NCI-H524 treated with DMSO at 0.1 percent for 48 hours (cell line): ENCODE measurements around the gene CHST12.
"Not testable (repeated sequence)": the region's sequence is repeated elsewhere in the genome, so short reads cannot be mapped to it uniquely, and the experiment has no call there.

Source experiments
- DNase-seq: peaks from one replicate; lab custom pipeline; 2025; lab: John Stamatoyannopoulos, UW

Gene CHST12

DNA sequence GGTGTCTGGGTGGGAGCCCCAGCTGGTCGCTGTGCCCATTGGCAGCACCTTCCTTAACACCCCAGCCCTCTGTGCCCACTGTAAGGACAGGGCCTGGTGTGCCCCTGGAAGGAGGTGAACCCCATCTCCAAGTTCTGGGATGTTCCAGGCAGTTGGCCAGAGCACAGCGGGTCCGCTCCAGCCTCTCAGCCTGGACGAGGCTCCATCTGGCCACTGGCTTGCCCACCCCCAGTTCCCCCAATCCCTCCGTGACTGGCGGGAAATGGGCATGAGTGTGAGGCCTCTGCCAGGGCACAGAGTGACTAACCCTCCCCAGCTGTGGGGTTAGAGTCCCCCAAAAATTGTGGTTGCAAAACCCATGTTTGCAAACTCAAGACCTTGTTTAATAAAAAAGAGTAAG is 57.2 kb downstream of the CHST12 start:
- DNase-seq: no peak

DNA sequence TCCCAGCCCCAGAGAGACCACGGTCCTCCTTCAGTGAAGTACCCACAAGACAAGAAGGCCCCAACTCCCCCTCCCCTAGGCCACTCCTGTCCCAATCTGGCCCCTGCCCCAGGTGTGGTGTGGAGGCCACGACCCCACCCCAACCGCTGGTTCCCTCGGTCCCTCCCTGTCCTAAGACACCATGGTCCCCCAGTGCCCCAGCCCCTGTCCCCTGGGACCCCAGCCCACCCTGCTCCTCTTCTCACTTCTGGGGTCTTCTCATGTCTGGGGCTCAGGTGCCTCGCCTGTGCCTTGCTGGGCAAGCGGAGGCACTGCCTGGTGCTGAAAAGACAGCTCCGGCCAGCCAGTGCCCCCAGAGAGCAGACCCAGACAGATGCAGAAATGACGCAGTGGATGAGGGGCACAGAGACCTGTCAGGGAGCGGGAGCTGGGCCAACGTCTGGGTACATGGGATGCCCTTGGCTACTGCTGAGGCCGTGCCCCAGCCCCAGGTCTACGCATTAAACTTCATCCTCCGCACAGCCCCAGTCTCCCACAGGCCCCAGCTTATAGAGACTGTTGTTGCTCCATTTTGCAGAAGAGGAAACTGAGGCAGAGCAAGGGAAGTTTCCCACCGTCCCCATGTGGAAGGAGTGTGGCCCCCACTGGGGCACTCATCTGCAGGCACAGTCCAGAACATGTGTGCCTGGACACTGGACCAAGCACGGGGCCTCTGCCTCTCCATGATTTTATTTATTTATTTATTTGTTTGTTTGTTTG is 58.0 kb downstream of the CHST12 start:
- DNase-seq: no peak

DNA sequence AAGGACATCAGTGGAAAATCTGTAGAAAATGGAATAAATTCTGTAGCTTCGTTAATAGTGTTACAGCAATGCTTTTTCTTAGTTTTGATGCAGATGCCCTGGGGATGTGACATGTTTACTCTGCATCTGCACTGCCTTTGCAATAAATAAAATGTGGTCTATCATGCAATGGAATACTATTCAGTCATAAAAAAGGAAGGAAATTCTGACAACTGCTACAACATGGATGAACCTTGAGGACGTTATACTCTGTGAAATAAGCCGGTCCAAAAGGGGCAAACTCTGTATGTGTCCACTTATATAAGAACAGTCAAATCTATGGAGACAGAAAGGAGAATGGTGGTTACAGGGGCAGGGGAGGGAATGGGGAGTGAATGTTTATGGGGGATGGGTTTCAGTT is 59.3 kb downstream of the CHST12 start:
- no peak for DNase-seq

DNA sequence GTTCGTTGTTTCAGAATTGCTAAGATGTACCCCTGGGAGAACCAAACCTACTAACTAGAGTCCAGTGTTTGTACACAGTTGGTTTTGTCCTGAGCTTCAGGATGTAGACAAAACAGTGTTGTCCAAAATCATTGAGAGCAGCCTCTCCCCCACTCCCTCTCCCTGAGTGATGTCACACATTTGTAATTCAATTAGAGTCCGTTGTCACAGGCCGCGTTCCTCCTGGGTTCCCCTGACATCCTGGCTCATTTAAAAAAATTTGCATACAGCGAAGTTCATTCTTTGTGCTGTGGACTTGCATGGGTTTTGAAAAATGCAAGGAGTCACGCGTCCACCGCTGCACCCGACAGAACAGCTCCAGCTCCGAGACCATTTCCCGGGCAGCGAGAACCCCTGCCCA is 62.5 kb downstream of the CHST12 start:
- no peak for DNase-seq

DNA sequence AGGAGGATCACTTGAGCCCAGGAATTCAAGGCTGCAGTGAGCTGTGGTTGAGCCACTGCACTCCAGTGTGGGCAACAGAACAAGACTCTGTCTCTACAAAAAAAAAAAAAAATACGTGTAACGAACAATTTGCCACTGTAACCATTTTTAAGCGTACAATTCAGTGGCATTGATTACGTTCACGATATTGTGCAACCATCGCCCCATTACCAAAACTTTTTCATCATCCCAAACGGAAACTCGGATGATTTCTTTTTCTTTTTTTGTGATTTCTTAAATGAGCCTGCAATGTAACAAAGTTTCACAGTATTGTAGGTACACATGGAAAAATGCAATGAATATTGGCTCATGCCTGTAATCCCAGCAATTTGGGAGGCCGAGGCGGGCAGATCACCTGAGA is 63.3 kb downstream of the CHST12 start:
- DNase-seq: no peak

DNA sequence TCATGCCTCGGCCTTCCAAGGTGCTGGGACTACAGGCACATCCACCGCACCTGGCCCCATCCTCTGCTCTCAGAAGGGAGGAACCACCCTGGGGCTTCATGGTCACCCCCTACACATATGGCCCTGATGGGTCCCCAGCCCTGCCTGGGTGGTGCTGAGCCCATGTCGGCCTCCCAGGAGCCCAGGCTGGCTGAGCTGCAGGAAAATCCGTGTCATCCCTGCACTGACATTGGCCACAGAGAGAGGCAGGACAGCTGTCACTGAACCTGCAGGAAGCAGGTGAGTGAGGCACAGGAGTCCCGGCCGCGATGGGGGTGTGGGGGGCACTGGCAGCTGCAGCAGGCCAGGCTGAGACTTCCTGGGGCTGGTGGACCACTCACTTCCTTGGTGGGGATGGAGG is 64.8 kb downstream of the CHST12 start:
- no peak for DNase-seq

DNA sequence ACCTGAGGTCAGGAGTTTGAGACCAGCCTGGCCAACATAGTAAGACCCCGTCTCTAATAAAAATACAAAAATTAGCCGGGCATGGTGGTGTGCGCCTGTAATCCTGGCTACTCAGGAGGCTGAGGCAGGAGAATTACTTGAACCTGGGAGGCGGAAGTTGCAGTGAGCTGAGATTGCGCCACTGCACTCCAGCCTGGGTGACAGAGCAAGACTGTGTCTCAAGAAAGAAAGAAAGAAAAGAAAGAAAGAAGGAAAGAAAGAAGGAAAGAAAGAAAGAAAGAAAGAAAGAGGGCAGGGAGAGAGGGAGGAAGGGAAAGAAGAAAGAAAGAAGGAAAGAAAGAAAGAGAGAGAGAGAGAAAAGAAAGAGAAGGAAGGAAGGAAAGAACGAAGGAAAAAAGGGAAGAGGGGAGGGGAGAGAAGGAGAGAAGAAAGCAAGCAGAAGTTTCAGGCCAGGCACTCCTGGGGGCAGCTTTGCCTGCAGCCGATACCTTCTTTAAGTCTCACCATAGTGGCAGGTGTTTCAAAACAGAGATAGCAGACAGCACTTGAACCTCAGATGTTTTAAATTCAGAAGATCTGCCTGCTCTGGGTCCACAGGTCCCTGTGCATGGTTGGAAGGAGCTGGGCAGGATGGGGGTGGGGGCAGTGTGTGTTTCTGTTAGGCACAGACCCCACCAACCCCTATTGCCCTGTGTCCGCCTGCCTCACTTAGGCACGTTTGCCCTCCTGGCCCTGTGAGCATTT is 66.2 kb downstream of the CHST12 start:
- DNase-seq: not testable (repeated sequence)

DNA sequence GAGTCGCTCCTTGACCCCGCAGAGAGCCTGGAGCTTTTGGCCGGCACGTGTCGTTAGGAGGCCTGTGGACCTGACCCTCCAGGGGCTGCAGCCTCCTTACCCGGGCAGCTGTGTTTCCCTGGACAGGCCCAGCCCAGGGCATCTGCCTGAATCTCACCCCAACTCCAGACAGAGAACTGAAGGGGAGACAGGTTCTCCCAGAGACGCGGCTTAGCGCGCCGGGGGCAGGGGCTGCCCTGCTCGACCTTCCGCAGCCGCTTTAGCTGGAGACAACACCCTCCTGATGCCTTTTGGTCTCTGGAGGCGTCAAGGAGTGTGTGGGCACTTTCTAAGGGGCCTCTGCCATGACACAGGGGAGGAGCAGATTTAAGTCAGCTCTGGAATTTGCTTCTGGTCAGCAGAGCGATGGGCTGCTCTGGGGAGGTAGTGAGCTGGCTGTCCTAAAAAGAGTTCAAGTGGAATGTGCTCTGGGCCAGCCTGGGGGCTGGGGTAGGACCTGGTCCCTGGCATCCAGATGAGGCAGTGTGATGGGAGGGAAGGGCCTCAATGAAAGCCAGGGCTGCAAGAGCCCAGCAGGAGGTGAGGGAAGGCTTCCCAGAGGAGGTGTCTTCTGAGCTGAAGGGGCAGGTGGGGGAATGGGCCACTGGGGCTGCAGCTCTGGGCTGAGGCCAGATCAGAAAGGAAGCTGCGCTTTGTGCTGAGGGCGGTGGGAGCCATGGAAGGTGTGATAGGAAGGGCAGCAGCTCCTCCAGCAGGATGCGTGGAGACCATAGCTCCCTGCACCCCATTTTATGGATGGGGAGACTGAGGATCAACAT is 67.0 kb downstream of the CHST12 start:
- no peak for DNase-seq

DNA sequence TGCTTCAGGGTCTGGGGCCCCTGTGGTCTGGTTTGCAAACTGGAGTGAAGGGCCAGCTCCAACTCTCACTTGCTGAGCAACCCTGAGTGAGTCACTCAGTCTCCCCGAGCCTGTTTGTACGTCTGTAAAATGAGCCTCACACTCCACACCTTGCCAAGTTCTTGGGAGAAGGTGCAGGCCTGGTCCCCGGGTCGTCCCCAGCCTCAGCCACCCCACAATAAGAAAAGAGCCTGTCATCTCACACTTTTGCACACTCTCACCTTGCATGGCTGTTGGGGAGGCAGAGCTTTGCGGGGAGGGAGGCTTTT is 67.6 kb downstream of the CHST12 start:
- DNase-seq: no peak

DNA sequence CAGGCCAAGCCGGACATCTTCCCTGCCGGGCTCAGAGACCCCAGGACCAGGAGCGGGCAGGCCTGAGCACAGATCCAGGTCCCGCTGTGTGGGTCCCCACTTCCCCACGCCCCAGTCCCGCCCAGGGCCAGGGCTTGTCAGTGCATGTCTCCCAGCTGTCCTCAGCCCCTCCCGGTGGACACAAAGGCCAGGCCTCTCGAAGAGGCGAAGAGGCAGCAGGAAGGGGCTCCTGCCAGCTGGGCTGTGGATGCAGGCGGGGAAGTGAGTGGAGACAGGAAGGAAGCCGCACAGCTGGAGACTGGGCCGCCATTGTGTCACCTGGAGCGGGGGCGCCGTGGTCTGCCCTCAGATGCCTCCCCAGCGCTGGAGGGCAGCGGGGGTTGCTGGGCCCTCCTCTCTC is 68.0 kb downstream of the CHST12 start:
- DNase-seq: peak; percentile 18

DNA sequence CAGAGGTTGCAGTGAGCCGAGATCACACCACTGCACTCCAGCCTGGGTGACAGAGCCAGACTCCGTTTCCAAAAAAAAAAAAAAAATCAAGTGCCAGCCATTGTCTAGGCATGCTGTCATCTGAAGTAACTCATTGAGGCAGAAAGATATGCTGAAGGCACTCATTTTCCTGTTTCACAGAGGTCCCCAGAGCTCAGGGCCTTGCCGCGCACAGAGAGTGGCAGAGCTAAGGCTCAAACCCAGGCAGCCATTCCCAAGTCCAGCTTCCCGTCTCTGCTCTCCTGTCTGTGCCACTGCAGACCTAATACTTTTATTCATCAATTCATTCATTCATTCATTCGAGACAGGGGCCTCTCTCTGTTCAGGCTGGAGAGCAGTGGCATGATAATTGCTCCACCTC is 69.3 kb downstream of the CHST12 start:
- DNase-seq: no peak

DNA sequence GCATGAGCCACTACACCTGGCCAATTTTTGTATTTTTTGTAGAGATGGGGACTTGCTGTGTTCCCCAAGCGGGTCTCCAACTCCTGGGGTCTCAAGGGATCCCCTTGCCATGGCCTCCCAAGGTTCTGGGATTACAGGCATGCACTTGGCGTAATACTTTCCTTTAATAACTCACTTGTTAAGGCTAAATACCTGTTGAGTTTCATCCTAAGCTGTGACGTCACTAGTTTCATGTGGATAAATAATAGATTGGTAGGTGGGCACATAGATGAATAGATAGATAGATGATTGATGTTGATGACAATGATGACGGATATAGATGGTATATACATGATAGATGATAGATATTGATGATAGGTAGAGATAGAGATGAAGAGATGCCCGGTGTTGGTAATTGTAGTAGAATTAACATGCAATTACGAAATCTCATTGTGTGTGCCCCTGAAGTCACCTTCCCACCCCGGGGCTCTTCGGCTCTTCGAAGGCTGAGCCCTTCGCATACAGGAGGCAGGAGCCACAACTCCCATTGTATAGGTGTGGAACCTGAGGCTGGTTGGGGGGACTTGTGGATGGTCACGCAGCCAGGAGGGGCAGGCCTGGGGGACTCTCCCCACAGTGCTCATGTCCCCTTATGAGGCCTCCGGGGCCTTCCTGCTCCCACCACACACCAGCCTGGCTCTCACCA is 70.2 kb downstream of the CHST12 start:
- no peak for DNase-seq

DNA sequence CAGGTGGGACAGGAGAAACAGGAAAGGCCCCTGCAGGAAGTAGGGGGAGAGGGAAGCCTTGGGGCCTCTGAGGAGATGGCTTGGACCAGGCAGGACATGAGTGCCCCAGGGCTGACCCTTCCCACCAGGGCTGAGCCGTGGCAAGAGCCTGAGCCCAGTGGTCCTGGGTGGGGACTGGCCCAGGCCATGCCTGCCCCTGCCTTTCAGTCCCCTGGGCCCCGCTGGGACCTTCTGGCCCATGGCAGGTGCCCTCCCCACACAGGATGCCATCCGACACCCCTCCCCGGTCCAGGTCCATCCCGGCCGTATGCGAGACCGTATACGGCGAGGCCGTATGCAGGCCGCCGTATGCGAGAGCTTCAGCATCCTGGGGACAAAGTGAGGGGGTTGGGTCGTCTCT is 70.8 kb downstream of the CHST12 start:
- no peak for DNase-seq

DNA sequence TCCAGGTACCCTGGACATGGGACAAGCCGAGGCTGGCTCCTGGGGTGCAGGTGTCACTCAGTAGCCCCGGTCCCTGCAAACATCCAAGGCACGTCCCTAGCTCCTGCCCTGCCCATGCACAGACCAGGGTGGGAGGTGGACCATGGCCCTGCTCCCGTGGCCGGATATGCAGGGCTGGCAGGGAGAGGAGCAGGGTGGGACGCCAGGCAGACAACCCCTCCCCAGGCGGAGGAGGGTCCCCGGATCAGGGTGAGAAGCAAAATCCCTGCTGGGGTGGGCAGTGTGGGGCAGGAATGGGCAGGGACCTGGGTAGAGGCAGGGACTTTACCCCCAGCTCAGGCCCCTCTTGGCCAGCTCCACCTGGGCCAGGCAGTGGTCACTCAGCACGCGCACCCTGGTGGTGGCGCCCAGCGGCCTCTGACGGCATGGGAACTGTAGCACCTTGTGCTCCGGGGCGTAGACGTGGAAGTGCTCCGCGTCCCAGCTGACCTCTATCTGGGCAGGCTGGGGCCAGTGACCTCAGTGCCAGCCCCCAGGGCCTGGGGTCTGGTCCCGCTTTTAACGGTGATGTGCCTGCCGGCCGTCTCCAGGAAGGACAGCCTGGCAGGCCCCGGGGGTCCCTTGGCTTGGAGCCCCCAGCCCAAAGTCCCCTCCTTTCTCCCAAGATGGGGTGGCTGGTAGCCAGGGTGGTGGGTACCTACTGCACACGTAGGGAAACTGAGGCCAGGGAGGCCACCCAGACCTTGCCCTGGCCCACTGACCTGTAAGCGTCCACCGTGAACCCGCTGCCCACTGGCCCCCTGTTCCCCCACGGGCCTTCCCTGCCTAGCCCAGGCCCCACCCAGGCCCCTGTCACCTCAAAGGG is 71.6 kb downstream of the CHST12 start:
- DNase-seq: no peak

DNA sequence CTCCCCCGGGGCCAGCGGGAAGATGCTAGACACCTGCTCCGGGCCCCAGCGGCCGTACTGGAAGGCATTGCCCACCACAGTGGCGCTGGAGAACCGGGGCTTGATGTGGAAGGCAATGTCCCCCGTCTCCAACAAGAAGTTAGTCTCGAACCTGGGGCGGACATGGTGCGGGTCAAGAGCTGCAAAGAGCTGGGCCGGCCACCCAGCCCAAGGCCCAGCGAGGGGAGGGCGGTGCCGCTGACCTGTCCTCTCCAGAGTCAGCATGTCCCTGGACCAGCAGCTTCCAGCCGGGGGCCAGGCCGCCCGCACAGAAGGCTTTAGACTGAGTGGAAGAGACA is 72.2 kb downstream of the CHST12 start:
- DNase-seq: no peak

DNA sequence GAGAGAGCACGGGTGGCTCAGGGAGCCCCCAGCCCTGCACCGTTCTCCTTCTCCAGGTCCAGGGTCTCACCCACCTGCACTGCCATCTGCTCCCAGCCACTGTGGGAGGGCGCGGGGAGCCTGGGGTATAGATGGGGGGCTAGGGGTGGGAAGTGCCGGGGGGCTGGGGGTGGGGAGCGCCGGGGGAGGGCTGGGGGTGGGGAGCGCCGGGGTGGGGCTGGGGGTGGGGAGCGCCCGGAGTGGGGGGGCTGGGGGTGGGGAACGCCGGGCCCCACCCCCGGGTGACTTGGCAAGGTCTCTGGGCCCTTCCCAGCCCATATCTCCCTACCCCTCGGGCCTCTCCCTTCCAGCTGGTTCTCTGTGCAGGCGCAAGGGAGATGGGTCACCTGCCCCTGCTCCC is 72.9 kb downstream of the CHST12 start, which contains the start of gene GRIFIN:
GRIFIN (minus strand) TSS at position 101 of the 400 bp plus-strand sequence; CDS start at position 86, 15 bp downstream.
- DNase-seq: no peak

DNA sequence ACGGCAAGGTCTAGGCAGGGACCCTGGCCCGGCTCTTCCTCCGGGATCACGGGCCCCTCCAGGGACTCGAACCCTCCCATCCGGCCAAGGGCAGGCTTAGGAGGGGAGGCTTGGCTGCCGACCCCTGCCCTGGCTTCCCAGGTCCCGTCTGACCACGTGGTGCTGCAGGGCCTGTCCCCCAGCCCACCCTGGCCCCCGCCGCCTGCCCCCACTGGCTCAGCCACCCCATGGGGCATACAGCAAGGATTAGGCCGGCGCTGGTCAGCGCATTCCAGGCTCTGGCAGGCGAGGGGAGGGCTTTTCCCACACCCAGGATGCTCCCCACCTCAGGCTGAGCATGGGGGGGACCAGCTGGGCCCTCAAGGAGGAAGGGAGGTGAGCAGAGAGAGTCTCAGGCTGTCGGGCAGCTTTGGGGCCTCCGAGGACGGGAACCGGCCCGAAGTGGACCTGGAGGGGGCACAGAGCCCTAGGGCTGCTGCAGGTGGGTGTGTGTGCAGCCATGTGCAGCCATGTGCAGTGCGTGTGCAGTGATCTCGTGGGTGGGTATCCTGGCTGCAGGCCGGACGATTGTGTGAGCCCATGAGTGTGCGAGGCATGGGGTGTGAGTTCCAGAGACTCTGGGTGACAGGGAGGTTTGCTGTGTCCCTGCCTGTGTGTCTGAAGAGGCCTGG is 73.5 kb downstream of the CHST12 start:
- DNase-seq: no peak

DNA sequence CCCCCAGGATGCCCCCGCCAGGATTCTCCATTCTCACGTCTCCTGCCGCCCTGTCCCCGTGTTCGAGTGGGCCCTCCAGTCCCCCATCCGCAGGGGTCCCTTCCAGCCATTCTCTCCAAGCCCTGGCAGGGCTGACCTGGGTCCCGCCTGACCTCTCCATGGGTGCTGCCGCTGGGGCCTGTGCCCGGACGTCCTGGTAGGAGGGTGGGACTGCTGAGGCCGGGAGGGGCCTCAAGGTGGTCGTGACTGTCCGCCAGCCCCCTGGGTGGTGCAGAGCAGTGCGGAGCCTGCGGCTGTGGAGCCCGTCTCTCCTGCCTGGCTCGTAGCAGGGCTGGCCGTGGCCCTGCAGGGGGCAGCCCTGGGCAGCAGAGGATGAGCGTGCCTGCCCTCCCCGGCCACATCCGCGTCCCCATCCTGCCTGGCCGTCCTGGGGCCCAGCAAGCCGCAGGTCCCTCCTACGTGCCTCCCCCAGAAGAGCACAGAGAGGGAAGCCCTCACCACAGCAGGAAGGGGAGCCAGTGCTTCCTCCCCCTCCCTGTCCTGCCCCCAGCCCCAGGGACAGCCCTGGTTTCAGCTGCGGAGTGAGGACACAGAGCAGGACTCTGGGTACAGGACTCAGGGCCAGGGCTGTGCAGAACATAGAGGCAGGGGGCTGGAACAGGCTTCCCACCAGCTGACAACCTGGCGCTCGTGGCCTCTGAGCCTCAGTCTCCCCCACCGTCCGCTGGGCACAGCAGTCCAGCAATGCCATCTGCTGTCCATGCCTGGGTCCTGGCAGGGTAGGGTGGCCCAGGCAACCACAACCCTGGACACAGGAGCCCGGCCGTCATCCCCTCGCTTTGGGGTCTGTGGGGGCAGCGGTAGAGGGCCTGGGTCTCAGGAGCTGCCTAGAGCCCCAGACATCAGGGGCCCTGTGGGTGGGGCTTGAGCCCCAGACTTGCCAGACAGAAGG is 74.3 kb downstream of the CHST12 start:
- no peak for DNase-seq

DNA sequence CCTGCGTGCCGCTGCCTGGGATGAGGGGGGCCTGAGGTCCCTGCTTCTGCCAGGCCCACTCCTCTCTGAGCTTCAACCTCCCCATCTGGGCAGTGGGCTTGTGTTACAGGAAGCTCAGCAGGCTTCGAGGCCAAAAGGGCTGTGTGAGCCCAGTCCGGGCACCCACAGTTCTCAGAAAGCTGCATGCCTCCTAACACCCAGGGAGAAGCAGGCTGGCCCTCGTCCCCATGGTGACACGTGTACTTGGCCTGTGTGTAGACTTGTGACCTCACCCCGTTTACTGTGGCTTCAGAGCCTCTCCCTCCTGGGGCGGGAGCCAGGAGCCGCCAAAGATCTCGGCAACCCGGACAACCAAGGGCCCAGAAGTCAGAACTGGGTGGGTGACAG is 75.0 kb downstream of the CHST12 start:
- DNase-seq: no peak

DNA sequence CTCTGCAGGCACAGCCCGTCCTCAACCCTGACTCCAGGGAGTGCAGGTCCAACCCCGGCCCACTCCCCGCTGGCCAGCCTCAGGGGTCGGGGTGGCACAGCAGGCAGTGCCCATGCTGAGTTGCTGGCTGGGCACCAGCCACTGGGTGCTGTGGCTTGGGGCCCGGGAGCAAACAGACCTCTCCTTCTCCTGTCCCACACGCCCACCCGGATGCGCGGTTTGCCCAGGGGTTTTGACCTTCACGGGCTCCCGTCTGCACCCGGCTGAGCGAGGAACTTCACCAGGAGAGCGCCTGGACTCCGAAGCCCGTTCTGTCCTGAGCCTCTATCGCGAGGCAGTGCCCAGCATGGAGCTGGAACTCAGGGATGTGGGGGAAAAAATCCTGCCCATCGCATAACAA is 75.4 kb downstream of the CHST12 start:
- DNase-seq: no peak
